ENCODE data around the gene KLHDC9. TPM values are rescaled to one million over a fixed set of nuclear protein-coding genes. Genes with fewer than 3 reads are reported as not detected.
"Not testable (repeated sequence)": the region's sequence is repeated elsewhere in the genome, so short reads cannot be mapped to it uniquely, and the experiment has no call there.

Gene KLHDC9
- total RNA-seq, 8 experiments from 2014 or later = 1.5 to 38.5 (median 30.0) TPM; not detected in 1

- H3K27ac ChIP-seq = no peak overlapping the region
- ATAC-seq (replicated peaks in 6 of 8) = no peak
- peaks cover 16 to 18% of the 10 kb centered on the region in 2 donors for H3K4me1 ChIP-seq (replicated peaks in 1 of 2)
- no peak overlapping the region for H3K4me3 ChIP-seq
- WGBS, 10 experiments = 22 to 100% (median 96%) methylated on average over 1 of the region's 1 CpG; no CpG with 5 or more reads in 2 of the 10 experiments
- in situ Hi-C loops (cut with MboI; ENCODE audit: low pct_unique_long_range_greater_than_20kb in 2 of 9, low sequenced_read_pairs in 9 of 9, unreplicated experiment in 9 of 9) = no loop called here
Observed at GRCh38 chr1:161113915-161114314, 15.8 kb downstream of the KLHDC9 start.

DNA sequence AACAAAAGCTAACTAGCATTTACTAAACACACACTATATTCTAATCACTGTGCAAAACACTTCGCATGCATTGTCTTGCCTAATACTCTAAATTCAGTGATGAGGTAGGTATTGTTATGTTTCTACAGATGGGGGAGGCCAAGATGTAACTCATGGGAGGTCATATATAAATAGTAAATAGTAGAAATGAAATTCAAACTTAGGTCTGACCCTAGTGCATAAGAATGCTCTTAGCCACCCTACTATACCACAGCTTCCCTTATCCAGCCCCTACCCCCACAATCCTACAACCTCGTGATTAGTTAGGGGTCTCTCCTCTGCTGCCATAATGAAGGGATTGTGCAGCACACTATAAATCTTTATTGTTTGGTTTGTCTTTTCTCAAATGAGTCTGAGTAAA is 16.4 kb downstream of the KLHDC9 start:
- ATAC-seq (replicated peaks in 6 of 8) = no peak
- Histone ChIP-seq H3K4me3 (no peak overlapping the region), H3K27ac (no peak overlapping the region), H3K4me1 (replicated peaks in 1 of 2) (peaks cover 22 to 24% of the 10 kb centered on the region in 2 donors)
- 60 to 100% (median 83%) methylated on average over 1 to 2 of the region's 2 CpGs; no CpG with 5 or more reads in 3 of the 10 experiments for WGBS, 10 experiments
- in situ Hi-C loops (cut with MboI; ENCODE audit: low pct_unique_long_range_greater_than_20kb in 2 of 9, low sequenced_read_pairs in 9 of 9, unreplicated experiment in 9 of 9) = no loop called here

DNA sequence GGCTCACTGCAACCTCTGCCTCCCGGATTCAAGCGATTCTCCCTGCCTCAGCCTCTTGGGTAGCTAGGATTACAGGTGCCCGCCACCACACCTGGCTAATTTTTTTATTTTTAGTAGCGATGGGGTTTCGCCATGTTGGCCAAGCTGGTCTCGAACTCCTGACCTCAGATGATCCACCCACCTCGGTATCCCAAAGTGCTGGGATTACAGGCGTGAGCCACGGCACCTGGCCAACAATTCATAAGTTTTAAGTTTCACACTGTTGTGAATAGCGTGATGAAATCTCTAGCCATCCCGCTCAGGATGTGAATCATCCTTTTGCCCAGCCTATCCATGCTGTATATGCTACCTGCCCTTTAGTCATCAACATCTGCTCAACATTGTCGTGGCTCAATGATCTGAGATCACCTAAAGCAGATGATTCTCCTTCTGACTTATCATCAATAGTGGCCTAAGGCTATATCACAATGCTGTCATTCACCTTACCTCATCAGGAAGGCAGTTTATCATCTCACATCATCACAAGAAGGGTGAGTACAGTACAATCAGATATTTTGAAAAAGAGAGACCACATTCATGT is 17.1 kb downstream of the KLHDC9 start:
- peak in 4 of 8 experiments; percentile 15 to 32 (median 20) for ATAC-seq (replicated peaks in 6 of 8)
- Histone ChIP-seq H3K4me3 (no peak overlapping the region), H3K4me1 (replicated peaks in 1 of 2) (peaks cover 24 to 26% of the 10 kb centered on the region in 2 donors), H3K27ac (no peak overlapping the region)
- in situ Hi-C loops (cut with MboI; ENCODE audit: low pct_unique_long_range_greater_than_20kb in 2 of 9, low sequenced_read_pairs in 9 of 9, unreplicated experiment in 9 of 9) = no loop called here
- WGBS, 10 experiments = 46 to 100% (median 91%) methylated on average over 2 to 12 of the region's 12 CpGs; no CpG with 5 or more reads in 1 of the 10 experiments

- ATAC-seq (replicated peaks in 6 of 8); H3K4me3 ChIP-seq; in situ Hi-C loops (cut with MboI; ENCODE audit: low pct_unique_long_range_greater_than_20kb in 2 of 9, low sequenced_read_pairs in 9 of 9, unreplicated experiment in 9 of 9); H3K27ac ChIP-seq: not testable (repeated sequence)
- peaks cover 24 to 26% of the 10 kb centered on the region in 2 donors for H3K4me1 ChIP-seq (replicated peaks in 1 of 2)
- WGBS, 10 experiments = 80 to 100% (median 94%) methylated on average over 1 to 6 of the region's 6 CpGs; no CpG with 5 or more reads in 5 of the 10 experiments
Observed at GRCh38 chr1:161115961-161116360, 17.8 kb downstream of the KLHDC9 start.

DNA sequence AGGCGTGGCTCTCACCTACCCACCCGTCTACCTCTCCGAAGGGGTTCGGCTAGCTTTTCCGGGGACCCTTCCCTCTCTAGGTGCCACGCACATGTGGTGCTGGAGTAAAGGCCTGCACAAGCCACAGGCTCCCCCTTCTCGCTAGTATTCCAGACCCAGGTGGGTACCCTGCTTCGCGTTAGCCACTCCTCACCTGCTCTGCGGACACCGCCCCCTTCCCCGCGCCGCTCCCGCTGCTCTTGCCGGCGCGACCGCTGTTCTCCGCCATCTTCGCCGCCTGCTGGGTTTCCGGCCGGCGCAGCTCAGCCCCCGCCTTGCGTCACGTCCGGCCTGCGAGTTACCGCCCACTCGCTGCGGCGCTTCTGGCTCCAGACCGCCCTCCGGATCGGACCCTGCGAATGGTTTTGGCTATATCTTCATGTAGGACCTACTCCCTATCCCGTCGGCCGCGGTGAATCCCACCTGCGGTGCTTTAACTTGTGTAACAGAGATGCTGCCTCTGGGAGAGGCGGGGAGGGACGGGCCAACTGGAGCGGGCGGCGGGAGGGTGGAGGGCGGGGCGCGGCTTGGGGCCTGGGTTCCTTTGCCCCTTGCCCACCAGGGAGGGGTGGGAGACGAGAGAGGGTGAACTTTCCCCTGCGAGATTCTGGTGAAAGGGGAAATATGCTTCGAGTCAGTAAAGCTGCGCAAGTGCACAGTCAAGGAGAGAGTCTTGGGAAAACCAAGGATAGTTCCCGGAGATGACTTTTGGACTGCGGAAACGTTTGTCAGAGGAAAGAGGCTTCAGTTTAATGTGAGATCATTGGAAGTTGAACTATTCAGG is 19.8 kb downstream of the KLHDC9 start, which contains the start of the genes NIT1 and PFDN2:
Gene NIT1, plus strand, starts transcription at position 347 of the 823 bp plus-strand sequence. Its CDS starts 72 bp downstream, at position 419.
Gene PFDN2, minus strand, starts transcription at position 279 of the 823 bp plus-strand sequence. Its CDS starts 11 bp downstream, at position 268.
- peak; percentile 72 to 94 (median 92) for ATAC-seq (replicated peaks in 6 of 8)
- Histone ChIP-seq H3K4me1 (replicated peaks in 1 of 2) (peaks cover 23 to 24% of the 10 kb centered on the region in 2 donors), H3K27ac (peak within 1 kb of the TSS; percentile 87 to 94), H3K4me3 (peak within 1 kb of the TSS; percentile 71 to 98 (median 77))
- WGBS, 10 experiments = 0 to 20% (median 1%) methylated on average over 1 to 22 of the region's 58 CpGs; no CpG with 5 or more reads in 4 of the 10 experiments
- in situ Hi-C loops (cut with MboI; ENCODE audit: low pct_unique_long_range_greater_than_20kb in 2 of 9, low sequenced_read_pairs in 9 of 9, unreplicated experiment in 9 of 9) = no loop called here

DNA sequence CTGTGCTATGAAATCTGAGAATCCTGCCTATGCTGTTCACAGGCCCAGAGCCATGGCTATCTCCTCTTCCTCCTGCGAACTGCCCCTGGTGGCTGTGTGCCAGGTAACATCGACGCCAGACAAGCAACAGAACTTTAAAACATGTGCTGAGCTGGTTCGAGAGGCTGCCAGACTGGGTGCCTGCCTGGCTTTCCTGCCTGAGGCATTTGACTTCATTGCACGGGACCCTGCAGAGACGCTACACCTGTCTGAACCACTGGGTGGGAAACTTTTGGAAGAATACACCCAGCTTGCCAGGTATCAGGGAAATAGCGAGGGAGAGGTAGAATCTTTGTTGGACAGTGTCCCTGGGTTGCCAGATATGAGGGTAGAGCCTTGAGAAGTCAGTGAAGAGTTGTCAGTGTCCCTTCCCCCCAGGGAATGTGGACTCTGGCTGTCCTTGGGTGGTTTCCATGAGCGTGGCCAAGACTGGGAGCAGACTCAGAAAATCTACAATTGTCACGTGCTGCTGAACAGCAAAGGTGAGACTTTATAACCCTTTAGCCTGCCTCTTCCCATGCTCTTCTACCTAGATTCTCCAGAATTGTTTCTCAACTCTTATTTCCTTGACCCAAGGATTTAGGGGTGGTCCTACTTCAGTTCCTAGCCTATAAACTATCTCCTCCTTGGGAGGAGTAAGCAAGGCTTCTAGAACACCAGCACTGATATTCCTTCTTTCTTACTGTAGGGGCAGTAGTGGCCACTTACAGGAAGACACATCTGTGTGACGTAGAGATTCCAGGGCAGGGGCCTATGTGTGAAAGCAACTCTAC is 21.1 kb downstream of the KLHDC9 start:
- no peak overlapping the region for H3K27ac ChIP-seq
- H3K4me3 ChIP-seq = peak overlapping the region in 4 of 5 donors; percentile 76 to 98 (median 82)
- ATAC-seq (replicated peaks in 6 of 8) = peak in 3 of 8 experiments; percentile 53 to 60 (median 58)
- 33 to 100% (median 57%) methylated on average over 1 to 10 of the region's 10 CpGs; no CpG with 5 or more reads in 2 of the 10 experiments for WGBS, 10 experiments
- H3K4me1 ChIP-seq (replicated peaks in 1 of 2) = peaks cover 23 to 24% of the 10 kb centered on the region in 2 donors
- in situ Hi-C loops (cut with MboI; ENCODE audit: low pct_unique_long_range_greater_than_20kb in 2 of 9, low sequenced_read_pairs in 9 of 9, unreplicated experiment in 9 of 9) = no loop called here

GRCh38 chr1:161121042-161121650 is 23.0 kb downstream of the KLHDC9 start:
- H3K4me3 ChIP-seq = no peak overlapping the region
- WGBS, 10 experiments = 83 to 100% (median 95%) methylated on average over 1 to 3 of the region's 3 CpGs; no CpG with 5 or more reads in 2 of the 10 experiments
- no peak for ATAC-seq (replicated peaks in 6 of 8)
- no peak overlapping the region for H3K27ac ChIP-seq
- peaks cover 22% of the 10 kb centered on the region in 2 donors for H3K4me1 ChIP-seq (replicated peaks in 1 of 2)
- in situ Hi-C loops (cut with MboI; ENCODE audit: low pct_unique_long_range_greater_than_20kb in 2 of 9, low sequenced_read_pairs in 9 of 9, unreplicated experiment in 9 of 9) = no loop called here

DNA sequence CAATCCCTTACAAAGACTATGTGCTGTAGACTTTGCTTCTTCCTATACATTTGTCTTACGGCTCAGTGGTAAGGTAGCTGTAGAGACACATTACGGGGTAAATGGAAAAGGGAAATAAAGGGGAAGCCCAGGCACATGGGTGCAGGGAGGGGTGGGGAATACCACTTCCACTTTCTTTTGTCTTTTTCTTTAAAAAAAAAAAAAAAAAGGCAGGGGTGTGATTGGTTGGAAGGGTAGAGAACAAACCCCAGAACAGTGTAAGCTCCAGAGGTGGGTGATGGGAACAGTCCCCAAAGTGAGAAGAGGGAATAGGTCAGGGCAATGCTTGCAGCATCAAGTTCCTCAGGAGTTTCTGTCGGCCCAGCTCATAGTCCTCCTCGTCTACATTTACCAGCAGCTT is 23.7 kb downstream of the KLHDC9 start:
- H3K27ac ChIP-seq = no peak overlapping the region
- 67 to 100% (median 80%) methylated on average over 1 to 3 of the region's 4 CpGs; no CpG with 5 or more reads in 3 of the 10 experiments for WGBS, 10 experiments

GRCh38 chr1:161122967-161123366 is 24.8 kb downstream of the KLHDC9 start:
- 67 to 100% (median 87%) methylated on average over 1 to 6 of the region's 6 CpGs; no CpG with 5 or more reads in 3 of the 10 experiments for WGBS, 10 experiments
- H3K4me1 ChIP-seq (replicated peaks in 1 of 2) = peaks cover 12% of the 10 kb centered on the region in 2 donors
- H3K4me3 ChIP-seq = no peak overlapping the region
- in situ Hi-C loops (cut with MboI; ENCODE audit: low pct_unique_long_range_greater_than_20kb in 2 of 9, low sequenced_read_pairs in 9 of 9, unreplicated experiment in 9 of 9) = no loop called here
- no peak for ATAC-seq (replicated peaks in 6 of 8)
- H3K27ac ChIP-seq = no peak overlapping the region

More for the DNA sequence above, 23.7 kb downstream of the KLHDC9 start:
- Histone ChIP-seq H3K4me3 (no peak overlapping the region), H3K4me1 (replicated peaks in 1 of 2) (peaks cover 15% of the 10 kb centered on the region in 2 donors)
- no peak for ATAC-seq (replicated peaks in 6 of 8)
- in situ Hi-C loops (cut with MboI; ENCODE audit: low pct_unique_long_range_greater_than_20kb in 2 of 9, low sequenced_read_pairs in 9 of 9, unreplicated experiment in 9 of 9) = no loop called here

GRCh38 chr1:161127649-161128048 is 29.5 kb downstream of the KLHDC9 start:
- 80 to 100% (median 96%) methylated on average over 1 to 2 of the region's 2 CpGs; no CpG with 5 or more reads in 1 of the 10 experiments for WGBS, 10 experiments
- Histone ChIP-seq H3K4me3 (no peak overlapping the region), H3K27ac (no peak overlapping the region), H3K4me1 (replicated peaks in 1 of 2) (peaks cover 10 to 11% of the 10 kb centered on the region in 2 donors)
- ATAC-seq (replicated peaks in 6 of 8) = no peak
- in situ Hi-C loops (cut with MboI; ENCODE audit: low pct_unique_long_range_greater_than_20kb in 2 of 9, low sequenced_read_pairs in 9 of 9, unreplicated experiment in 9 of 9) = loop anchor here in 1 of 9 experiments (25.0 kb wide), 1 partner anchor 90 kb away; the partner anchor contains the start of genes TSTD1 and USF1

- in situ Hi-C loops (cut with MboI; ENCODE audit: low pct_unique_long_range_greater_than_20kb in 2 of 9, low sequenced_read_pairs in 9 of 9, unreplicated experiment in 9 of 9) = loop anchor here in 1 of 9 experiments (25.0 kb wide), 1 partner anchor 92 kb away; the partner anchor contains the start of genes TSTD1 and USF1
- no peak overlapping the region for H3K4me3 ChIP-seq
- no peak overlapping the region for H3K27ac ChIP-seq
- H3K4me1 ChIP-seq (replicated peaks in 1 of 2) = peaks cover 10 to 12% of the 10 kb centered on the region in 2 donors
- ATAC-seq (replicated peaks in 6 of 8) = no peak
- WGBS, 10 experiments = 87 to 100% (median 99%) methylated on average over 1 to 4 of the region's 4 CpGs; no CpG with 5 or more reads in 2 of the 10 experiments
Observed at GRCh38 chr1:161128591-161129420, 30.6 kb downstream of the KLHDC9 start.

Data from motor neuron (in vitro differentiated cells).